Keratinocyte (primary cell): Measurements from ENCODE around the gene UBA52.

ENCODE experiments used
- EZH2 ChIP-seq: IDR thresholded peaks from one replicate; pipeline ENCODE4 v1.6.1; 2012; ENCODE audit warnings: inconsistent platforms, mild to moderate bottlenecking, low read length, moderate library complexity
- TF ChIP-seq, protein P1 (sequence below), 3 experiments: IDR thresholded peaks in 1 of 3; conservative IDR thresholded peaks in 1 of 3; optimal IDR thresholded peaks in 1 of 3; 2 replicates in 2 of 3; 3 replicates in 1 of 3; pipeline versions ENCODE3 to v1.5.1; 2011; ENCODE audit warnings: low read length in 3 of 3, mild to moderate bottlenecking in 3 of 3, moderate library complexity in 2 of 3, control low read depth in 1 of 3, inconsistent platforms in 1 of 3; ENCODE audit not compliant: insufficient read depth in 2 of 3; ENCODE audit errors: extremely low read depth in 1 of 3

DNA sequence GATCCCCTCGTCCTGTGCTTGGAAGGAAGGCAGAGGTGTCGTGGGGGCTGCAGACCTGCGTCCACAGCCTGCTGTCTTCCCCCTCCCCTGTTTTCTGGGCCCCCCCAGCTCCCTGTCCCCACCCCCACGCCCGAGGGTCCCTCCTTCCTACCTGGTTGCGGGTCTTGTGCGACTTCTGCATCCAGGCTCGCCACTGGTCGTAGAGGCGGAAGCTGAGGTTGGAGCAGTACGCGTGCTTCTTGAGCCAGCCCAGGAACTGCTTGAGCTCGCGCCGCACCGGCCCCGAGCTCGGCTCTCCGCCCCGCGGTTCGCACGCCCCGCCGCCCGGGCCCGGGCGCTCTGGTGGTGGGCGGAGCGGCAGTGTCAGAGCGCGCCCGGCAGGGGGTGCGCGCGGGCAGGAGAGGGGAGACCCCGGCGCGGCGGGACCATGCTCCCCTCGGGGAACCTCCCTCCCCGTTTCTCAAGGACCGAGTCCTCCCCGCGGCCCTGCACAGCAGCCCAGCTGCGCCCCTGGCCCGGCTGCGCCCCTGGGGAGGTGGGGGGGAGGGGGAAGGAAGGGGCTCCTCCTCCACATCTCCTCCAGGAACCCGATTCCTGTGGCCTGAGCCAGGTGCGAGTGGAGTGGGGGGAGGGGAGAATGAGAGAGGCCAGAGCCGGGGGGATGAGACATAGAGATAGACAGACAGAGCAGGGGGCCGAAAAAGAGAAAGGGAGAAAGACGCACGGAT lies 22.6 kb downstream of the UBA52 start:
- TF ChIP-seq, protein P1, sequence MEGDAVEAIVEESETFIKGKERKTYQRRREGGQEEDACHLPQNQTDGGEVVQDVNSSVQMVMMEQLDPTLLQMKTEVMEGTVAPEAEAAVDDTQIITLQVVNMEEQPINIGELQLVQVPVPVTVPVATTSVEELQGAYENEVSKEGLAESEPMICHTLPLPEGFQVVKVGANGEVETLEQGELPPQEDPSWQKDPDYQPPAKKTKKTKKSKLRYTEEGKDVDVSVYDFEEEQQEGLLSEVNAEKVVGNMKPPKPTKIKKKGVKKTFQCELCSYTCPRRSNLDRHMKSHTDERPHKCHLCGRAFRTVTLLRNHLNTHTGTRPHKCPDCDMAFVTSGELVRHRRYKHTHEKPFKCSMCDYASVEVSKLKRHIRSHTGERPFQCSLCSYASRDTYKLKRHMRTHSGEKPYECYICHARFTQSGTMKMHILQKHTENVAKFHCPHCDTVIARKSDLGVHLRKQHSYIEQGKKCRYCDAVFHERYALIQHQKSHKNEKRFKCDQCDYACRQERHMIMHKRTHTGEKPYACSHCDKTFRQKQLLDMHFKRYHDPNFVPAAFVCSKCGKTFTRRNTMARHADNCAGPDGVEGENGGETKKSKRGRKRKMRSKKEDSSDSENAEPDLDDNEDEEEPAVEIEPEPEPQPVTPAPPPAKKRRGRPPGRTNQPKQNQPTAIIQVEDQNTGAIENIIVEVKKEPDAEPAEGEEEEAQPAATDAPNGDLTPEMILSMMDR (optimal IDR thresholded peaks at IDR 0.05 in 1 of 3, IDR thresholded peaks at IDR 0.05 in 1 of 3, conservative IDR thresholded peaks at IDR 0.05 in 1 of 3; ENCODE audit: extremely low read depth in 1 of 3, insufficient read depth in 2 of 3, low read length in 3 of 3), result peak; percentile 47 to 73 (median 73)
- TF ChIP-seq EZH2, result no peak
